DOHH2 (cell line): Measurements from ENCODE around the gene CA12.

Experiments
- H3F3A ChIP-seq: fragments of 200-600 bp; sonication (generic), shearing (Covaris generic); 2 replicates; pipeline ENCODE4 v1.6.0; 2016; ENCODE audit warnings: antibody characterized with exemption, mild to moderate bottlenecking; ENCODE audit not compliant: control insufficient read depth, insufficient read depth
- H3K27ac ChIP-seq: fragments of 200-600 bp; sonication (generic); 2 replicates; pipeline ENCODE4 v1.5.1; 2014; ENCODE audit warnings: low read depth, mild to moderate bottlenecking, low read length, moderate library complexity
- H3K27me3 ChIP-seq: fragments of 200-600 bp; sonication (generic); 2 replicates; pipeline ENCODE4 v1.6.1; 2014; ENCODE audit warnings: mild to moderate bottlenecking, low read length, mixed read lengths; ENCODE audit not compliant: control insufficient read depth
- H3K36me3 ChIP-seq: fragments of 200-600 bp; sonication (generic); 2 replicates; pipeline ENCODE4 v1.6.1; 2014; ENCODE audit warnings: mild to moderate bottlenecking, low read length, moderate library complexity, mixed read lengths; ENCODE audit not compliant: control insufficient read depth
- H3K4me1 ChIP-seq: fragments of 200-600 bp; sonication (generic); 2 replicates; pipeline ENCODE4 v1.6.1; 2014; ENCODE audit warnings: mild to moderate bottlenecking, low read length, mixed read lengths; ENCODE audit not compliant: control insufficient read depth
- H3K4me2 ChIP-seq: fragments of 200-600 bp; sonication (generic); 2 replicates; pipeline ENCODE4 v1.6.0; 2014; ENCODE audit warnings: mild to moderate bottlenecking, low read length, moderate library complexity
- H3K4me3 ChIP-seq: fragments of 200-600 bp; sonication (generic); 2 replicates; pipeline ENCODE4 v1.5.1; 2014; ENCODE audit warnings: mild to moderate bottlenecking, low read length, mixed read lengths
- H3K79me2 ChIP-seq: fragments of 200-600 bp; sonication (generic); 2 replicates; pipeline ENCODE4 v1.6.1; 2014; ENCODE audit warnings: mild to moderate bottlenecking, low read length, mixed read lengths; ENCODE audit not compliant: control insufficient read depth
- H3K9me2 ChIP-seq: fragments of 200-600 bp; sonication (generic); replicated peaks from 2 replicates; pipeline ENCODE4 v1.6.1; 2014; ENCODE audit warnings: mild to moderate bottlenecking, low read length, mixed read lengths; ENCODE audit not compliant: control insufficient read depth
- H3K9me3 ChIP-seq: fragments of 200-600 bp; sonication (generic); 2 replicates; pipeline ENCODE4 v1.6.1; 2014; ENCODE audit warnings: antibody characterized with exemption, low read length, mixed read lengths; ENCODE audit not compliant: control insufficient read depth, insufficient read depth
- H4K20me1 ChIP-seq: fragments of 200-600 bp; sonication (generic); 2 replicates; pipeline ENCODE4 v1.6.0; 2014; ENCODE audit warnings: low read depth, mild to moderate bottlenecking, antibody characterized with exemption, low read length, moderate library complexity; ENCODE audit not compliant: control insufficient read depth, insufficient read depth
- CTCF ChIP-seq: fragments of 200-600 bp; sonication (generic); IDR thresholded peaks from one replicate; pipeline ENCODE4 v1.5.1; 2014; ENCODE audit warnings: antibody characterized with exemption, mild to moderate bottlenecking, low read depth, low read length; ENCODE audit not compliant: poor library complexity, severe bottlenecking
- EZH2phosphoT487 ChIP-seq: fragments of 200-600 bp; sonication (generic); IDR thresholded peaks from 2 replicates; pipeline ENCODE4 v1.6.1; 2017; ENCODE audit warnings: borderline replicate concordance, mild to moderate bottlenecking, antibody characterized with exemption, low read length, moderate library complexity, mixed read lengths

The CA12 gene

GRCh38 chr15:63319065-63319464, 62.6 kb downstream of the CA12 start:
- Histone ChIP-seq H3K4me2 (no peak overlapping the region), H3K9me3 (no peaks in the 10 kb centered on the region), H3K27me3 (peaks cover 12% of the 10 kb centered on the region; the same call in 1 of the 2 replicates), H3K4me1 (no peaks in the 10 kb centered on the region; the same call in 1 of the 2 replicates), H3K9me2 (no peaks in the 10 kb centered on the region), H3K27ac (no peak overlapping the region), H3K4me3 (no peak overlapping the region), H4K20me1 (no peaks in the 10 kb centered on the region), H3K36me3 (no peaks in the 10 kb centered on the region), H3K79me2 (no peaks in the 10 kb centered on the region), H3F3A (no peaks in the 10 kb centered on the region)
- TF ChIP-seq CTCF, result no peak
- TF ChIP-seq EZH2phosphoT487, result no peak

- no peak for TF ChIP-seq CTCF
- TF ChIP-seq EZH2phosphoT487, result no peak
- H3F3A ChIP-seq, result no peaks in the 10 kb centered on the region
Observed at GRCh38 chr15:63318344-63318743, 63.3 kb downstream of the CA12 start.

GRCh38 chr15:63314409-63314808, 67.2 kb downstream of the CA12 start:
- Histone ChIP-seq H3K4me1 (no peaks in the 10 kb centered on the region; the same call in 1 of the 2 replicates), H3K27me3 (peaks cover 8% of the 10 kb centered on the region; the same call in 1 of the 2 replicates), H3K27ac (no peak overlapping the region), H3K79me2 (no peaks in the 10 kb centered on the region), H3F3A (no peaks in the 10 kb centered on the region), H3K4me3 (no peak overlapping the region), H3K9me2 (no peaks in the 10 kb centered on the region), H3K4me2 (no peak overlapping the region), H3K9me3 (no peaks in the 10 kb centered on the region), H4K20me1 (no peaks in the 10 kb centered on the region), H3K36me3 (no peaks in the 10 kb centered on the region)
- TF ChIP-seq EZH2phosphoT487, result no peak
- no peak for TF ChIP-seq CTCF

More at GRCh38 chr15:63318344-63318743, 63.3 kb downstream of the CA12 start:
- H4K20me1 ChIP-seq, result no peaks in the 10 kb centered on the region
- no peak overlapping the region for H3K4me2 ChIP-seq
- no peaks in the 10 kb centered on the region for H3K79me2 ChIP-seq
- no peaks in the 10 kb centered on the region for H3K36me3 ChIP-seq
- H3K4me3 ChIP-seq, result no peak overlapping the region
- H3K27me3 ChIP-seq, result peaks cover 8% of the 10 kb centered on the region; the same call in 1 of the 2 replicates
- no peaks in the 10 kb centered on the region for H3K9me3 ChIP-seq
- no peaks in the 10 kb centered on the region; the same call in 1 of the 2 replicates for H3K4me1 ChIP-seq
- H3K9me2 ChIP-seq, result no peaks in the 10 kb centered on the region
- no peak overlapping the region for H3K27ac ChIP-seq
